GM13977 (cell line): Measurements from ENCODE around the gene SERHL2.
A peak's percentile ranks its signal among the peaks of the same experiment; 100 is the strongest.
"Not testable (repeated sequence)": the region's sequence is repeated elsewhere in the genome, so short reads cannot be mapped to it uniquely, and the experiment has no call there.

Experiments
- DNase-seq: peaks from one replicate; pipeline ENCODE4 v3.0.0; 2012; ENCODE audit warnings: low spot score
- CTCF ChIP-seq: IDR thresholded peaks from 2 replicates; pipeline ENCODE4 v1.5.1; 2012; ENCODE audit warnings: mild to moderate bottlenecking, control low read depth; ENCODE audit not compliant: insufficient read depth; ENCODE audit errors: extremely low read depth, missing control alignments
- in situ Hi-C: fragments of 300-500 bp; cut with MboI; formaldehyde crosslinking; loops from one replicate; pipeline ENCODE4 v1.12.0; 2022; ENCODE audit warnings: low sequenced_read_pairs, low pct_unique_long_range_greater_than_20kb, mixed read lengths, inconsistent platforms; ENCODE audit not compliant: unreplicated experiment

SERHL2 gene

GRCh38 chr22:42577623-42578240 lies 24.0 kb downstream of the SERHL2 start:
- DNase-seq, result no peak
- in situ Hi-C loops, result no loop called here
- no peak for TF ChIP-seq CTCF

- in situ Hi-C loops, DNase-seq: not testable (repeated sequence)
Measured at GRCh38 chr22:42580040-42580439, 26.3 kb downstream of the SERHL2 start.

DNA sequence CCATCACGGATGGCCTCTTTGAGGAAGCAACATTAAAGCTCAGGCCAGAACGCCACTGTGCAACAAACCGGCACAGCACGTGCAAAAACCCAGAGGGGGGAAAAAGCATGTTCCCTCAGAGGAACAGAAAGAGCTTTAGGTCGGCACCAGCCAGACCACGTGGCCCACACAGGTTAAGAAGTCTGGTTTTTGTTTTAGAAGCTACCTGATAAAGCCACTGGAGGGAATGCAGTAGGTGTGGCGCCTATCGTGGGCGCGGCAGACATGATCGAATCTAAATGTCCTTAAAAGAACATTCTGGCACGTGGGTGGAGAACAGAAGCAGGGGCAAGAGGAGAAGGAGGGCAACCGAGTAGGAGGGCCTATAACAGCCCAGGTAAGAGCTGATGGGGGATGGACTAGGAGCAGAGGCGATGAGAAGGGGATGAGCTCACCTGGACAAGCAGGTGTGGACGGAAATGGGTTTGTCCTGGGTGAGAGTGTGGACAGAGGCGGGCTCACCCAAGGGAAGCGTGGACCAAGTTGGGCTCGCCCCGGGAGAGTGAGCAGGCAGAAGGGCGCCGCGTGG lies 27.5 kb downstream of the SERHL2 start:
- DNase-seq, in situ Hi-C loops: not testable (repeated sequence)

GRCh38 chr22:42581762-42582716 lies 28.3 kb downstream of the SERHL2 start:
- in situ Hi-C loops, result no loop called here

DNA sequence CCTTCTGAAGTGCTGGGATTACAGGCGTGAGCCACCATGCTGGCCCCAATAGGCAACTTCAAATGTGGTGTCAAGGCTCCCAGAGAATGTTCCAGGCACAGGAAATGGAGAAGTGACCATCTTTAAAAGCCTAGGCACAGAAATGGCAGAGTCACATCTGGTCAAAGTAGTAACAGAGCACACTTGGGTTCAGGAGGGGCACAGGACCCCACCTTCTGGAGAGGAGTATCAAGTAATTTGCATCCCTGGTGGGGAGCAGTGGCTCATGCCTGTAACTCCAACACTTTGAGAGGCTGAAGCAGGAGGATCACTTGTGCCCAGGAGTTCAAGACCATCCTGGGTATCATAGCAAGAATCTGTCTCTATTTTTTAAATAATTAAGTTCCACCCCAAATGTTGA lies 29.2 kb downstream of the SERHL2 start:
- TF ChIP-seq CTCF, result no peak
- DNase-seq, result no peak
- in situ Hi-C loops, result no loop called here

More at GRCh38 chr22:42581762-42582716, 28.3 kb downstream of the SERHL2 start:
- peak; percentile 90 for DNase-seq
- no peak for TF ChIP-seq CTCF

- in situ Hi-C loops, result no loop called here
- no peak for TF ChIP-seq CTCF
- no peak for DNase-seq
Measured at GRCh38 chr22:42584364-42584940, 30.7 kb downstream of the SERHL2 start.

- no peak for TF ChIP-seq CTCF
- DNase-seq, result no peak
- in situ Hi-C loops, result no loop called here
Measured at GRCh38 chr22:42585096-42585495, 31.3 kb downstream of the SERHL2 start.
